Upper lobe of left lung (tissue), 6 donors: ENCODE data around the gene DPP6. TPM values are rescaled to one million over a fixed set of nuclear protein-coding genes. Genes with fewer than 3 reads are reported as not detected.

ENCODE experiments used
- ATAC-seq, 2 donors: fragments of 200-7000 bp; cut with Tn5 transposase; one replicate each; pipeline ENCODE4 v1.9.1; 2022; ENCODE audit warnings: mild to moderate bottlenecking in 2 of 2, moderate library complexity in 2 of 2; ENCODE audit not compliant: low FRiP score in 2 of 2
- DNase-seq, 2 donors: peaks; one replicate each; pipeline ENCODE4 v3.0.0-alpha.2; 2019 to 2020
- H3K27ac ChIP-seq, 4 donors: fragments of 200-600 bp; sonication (generic); one replicate each; pipeline ENCODE4 v1.5.1; 2016 to 2019
- H3K27me3 ChIP-seq, 4 donors: fragments of 200-600 bp; sonication (generic); one replicate each; pipeline ENCODE4 v1.5.1; 2017 to 2019
- H3K36me3 ChIP-seq, 4 donors: fragments of 200-600 bp; sonication (generic); one replicate each; pipeline ENCODE4 v1.5.1; 2016 to 2019
- H3K4me1 ChIP-seq, 4 donors: fragments of 200-600 bp; sonication (generic); one replicate each; pipeline ENCODE4 v1.5.1; 2018 to 2019
- H3K4me3 ChIP-seq, 4 donors: fragments of 200-600 bp; sonication (generic); one replicate each; pipeline ENCODE4 v1.5.1; 2017 to 2019; ENCODE audit warnings: mild to moderate bottlenecking in 2 of 4, moderate library complexity in 1 of 4
- H3K9me3 ChIP-seq, 4 donors: fragments of 200-600 bp; sonication (generic); one replicate each; pipeline ENCODE4 v1.5.1; 2018 to 2019
- CTCF ChIP-seq, 6 experiments: fragments of 450-650 bp in 4 of 6; fragments of 200-600 bp in 2 of 6; sonication (generic) in 2 of 6; IDR thresholded peaks; one replicate each; pipeline ENCODE4 v1.5.1; 2016 to 2019; ENCODE audit warnings: antibody characterized with exemption in 6 of 6
- EP300 ChIP-seq, 4 donors: sonication (generic); formaldehyde crosslinking; IDR thresholded peaks; one replicate each; pipeline ENCODE4 v1.5.1; 2017; ENCODE audit warnings: antibody characterized with exemption in 4 of 4, control low read depth in 2 of 4
- POLR2A ChIP-seq, 4 donors: fragments of 450-650 bp; IDR thresholded peaks; one replicate each; pipeline ENCODE4 v1.5.1; 2016 to 2017; ENCODE audit warnings: antibody characterized with exemption in 4 of 4, mild to moderate bottlenecking in 2 of 4
- POLR2AphosphoS5 ChIP-seq, 2 donors: sonication (generic); formaldehyde crosslinking; IDR thresholded peaks; one replicate each; pipeline ENCODE4 v1.5.1; 2017; ENCODE audit warnings: antibody characterized with exemption in 2 of 2
- WGBS, 2 donors: methylation state at CpG; one replicate each; pipeline ENCODE4 v1.1.5; 2017 to 2018; 5-methylcytosine and 5-hydroxymethylcytosine counted together
- total RNA-seq, 6 donors: library from RNA; depleted of rRNA in 4 of 6; stranded (reverse); fragments of >200 nt in 4 of 6; gene quantifications; one replicate each; pipeline versions ENCODE4 v1.1.0 to v1.2.1, GENCODE V29; 2016 to 2021
- donor health status: DM: no; HTN: no; CAD: no; lungs with moderate emphysema.
- donor health status: DM: no; HTN: yes; CAD: no; lungs with severe emphysema.

DPP6 gene
- total RNA-seq, 6 donors from 2014 or later: 0.49 to 3.1 (median 0.86) TPM; not detected in 2

GRCh38 chr7:154789404-154789803, 737.2 kb downstream of the DPP6 start:
- Histone ChIP-seq H3K9me3 (peaks cover 0 to 11% (median 0%) of the 10 kb centered on the region in 4 donors), H3K36me3 (no peaks in the 10 kb centered on the region), H3K4me3 (no peak overlapping the region), H3K27ac (no peak overlapping the region), H3K4me1 (peaks cover 0 to 5% (median 0%) of the 10 kb centered on the region in 4 donors), H3K27me3 (no peaks in the 10 kb centered on the region)
- DNase-seq: no peak
- 68 to 73% methylated on average over 6 of the region's 6 CpGs for WGBS, 2 donors
- ATAC-seq: no peak
- no peak for TF ChIP-seq EP300 (IDR thresholded peaks at IDR 0.05)
- TF ChIP-seq CTCF (IDR thresholded peaks at IDR 0.05): no peak

GRCh38 chr7:154791611-154792010, 739.4 kb downstream of the DPP6 start:
- no peaks in the 10 kb centered on the region for H3K9me3 ChIP-seq
- ATAC-seq (no peak), DNase-seq (no peak)
- no peak overlapping the region for H3K4me3 ChIP-seq
- no peaks in the 10 kb centered on the region for H3K36me3 ChIP-seq
- WGBS, 2 donors: 81 to 93% methylated on average over 4 of the region's 4 CpGs
- peaks cover 0 to 6% (median 0%) of the 10 kb centered on the region in 4 donors for H3K4me1 ChIP-seq
- H3K27me3 ChIP-seq: no peaks in the 10 kb centered on the region
- TF ChIP-seq EP300 (IDR thresholded peaks at IDR 0.05) (no peak), POLR2A (IDR thresholded peaks at IDR 0.05) (no peak), CTCF (IDR thresholded peaks at IDR 0.05) (no peak), POLR2AphosphoS5 (IDR thresholded peaks at IDR 0.05) (no peak)
- no peak overlapping the region for H3K27ac ChIP-seq

GRCh38 chr7:154792436-154793055, 740.3 kb downstream of the DPP6 start:
- H3K4me3 ChIP-seq: no peak overlapping the region
- ATAC-seq: no peak
- TF ChIP-seq POLR2A (IDR thresholded peaks at IDR 0.05) (no peak), CTCF (IDR thresholded peaks at IDR 0.05) (no peak), EP300 (IDR thresholded peaks at IDR 0.05) (no peak)
- WGBS, 2 donors: 79 to 89% methylated on average over 7 of the region's 7 CpGs
- H3K36me3 ChIP-seq: no peaks in the 10 kb centered on the region
- DNase-seq: no peak
- H3K9me3 ChIP-seq: no peaks in the 10 kb centered on the region
- H3K4me1 ChIP-seq: peaks cover 0 to 6% (median 0%) of the 10 kb centered on the region in 4 donors
- no peak overlapping the region for H3K27ac ChIP-seq
- no peaks in the 10 kb centered on the region for H3K27me3 ChIP-seq

GRCh38 chr7:154794147-154794780, 742.1 kb downstream of the DPP6 start:
- TF ChIP-seq CTCF (IDR thresholded peaks at IDR 0.05): peak in 5 of 6 experiments; percentile 30 to 61 (median 41)
- no peak for TF ChIP-seq EP300 (IDR thresholded peaks at IDR 0.05)
- H3K9me3 ChIP-seq: no peaks in the 10 kb centered on the region
- no peaks in the 10 kb centered on the region for H3K27me3 ChIP-seq
- DNase-seq: peak; percentile 30 to 86
- H3K36me3 ChIP-seq: no peaks in the 10 kb centered on the region
- no peak overlapping the region for H3K4me3 ChIP-seq
- WGBS, 2 donors: 21% methylated on average over 15 to 25 of the region's 50 CpGs
- ATAC-seq: peak in 1 of 2 donors; percentile 20
- H3K4me1 ChIP-seq: peaks cover 0 to 6% (median 0%) of the 10 kb centered on the region in 4 donors
- no peak overlapping the region for H3K27ac ChIP-seq

GRCh38 chr7:154795014-154795413, 742.8 kb downstream of the DPP6 start:
- ATAC-seq (no peak), DNase-seq (no peak)
- peaks cover 0 to 6% (median 0%) of the 10 kb centered on the region in 4 donors for H3K4me1 ChIP-seq
- no peaks in the 10 kb centered on the region for H3K36me3 ChIP-seq
- 65 to 71% methylated on average over 4 of the region's 4 CpGs for WGBS, 2 donors
- H3K9me3 ChIP-seq: no peaks in the 10 kb centered on the region
- H3K27me3 ChIP-seq: no peaks in the 10 kb centered on the region
- no peak for TF ChIP-seq POLR2A (IDR thresholded peaks at IDR 0.05)
- TF ChIP-seq EP300 (IDR thresholded peaks at IDR 0.05): no peak
- TF ChIP-seq CTCF (IDR thresholded peaks at IDR 0.05): no peak
- TF ChIP-seq POLR2AphosphoS5 (IDR thresholded peaks at IDR 0.05): no peak
- no peak overlapping the region for H3K4me3 ChIP-seq
- H3K27ac ChIP-seq: no peak overlapping the region
